ENCODE results near the gene LOXL3. TPM values are rescaled to one million over a fixed set of nuclear protein-coding genes. Genes with fewer than 3 reads are reported as not detected.
A peak's percentile ranks its signal among the peaks of the same experiment; 100 is the strongest.

The LOXL3 gene
- total RNA-seq, 1 donor from 2014 or later: 14.3 TPM

DNA sequence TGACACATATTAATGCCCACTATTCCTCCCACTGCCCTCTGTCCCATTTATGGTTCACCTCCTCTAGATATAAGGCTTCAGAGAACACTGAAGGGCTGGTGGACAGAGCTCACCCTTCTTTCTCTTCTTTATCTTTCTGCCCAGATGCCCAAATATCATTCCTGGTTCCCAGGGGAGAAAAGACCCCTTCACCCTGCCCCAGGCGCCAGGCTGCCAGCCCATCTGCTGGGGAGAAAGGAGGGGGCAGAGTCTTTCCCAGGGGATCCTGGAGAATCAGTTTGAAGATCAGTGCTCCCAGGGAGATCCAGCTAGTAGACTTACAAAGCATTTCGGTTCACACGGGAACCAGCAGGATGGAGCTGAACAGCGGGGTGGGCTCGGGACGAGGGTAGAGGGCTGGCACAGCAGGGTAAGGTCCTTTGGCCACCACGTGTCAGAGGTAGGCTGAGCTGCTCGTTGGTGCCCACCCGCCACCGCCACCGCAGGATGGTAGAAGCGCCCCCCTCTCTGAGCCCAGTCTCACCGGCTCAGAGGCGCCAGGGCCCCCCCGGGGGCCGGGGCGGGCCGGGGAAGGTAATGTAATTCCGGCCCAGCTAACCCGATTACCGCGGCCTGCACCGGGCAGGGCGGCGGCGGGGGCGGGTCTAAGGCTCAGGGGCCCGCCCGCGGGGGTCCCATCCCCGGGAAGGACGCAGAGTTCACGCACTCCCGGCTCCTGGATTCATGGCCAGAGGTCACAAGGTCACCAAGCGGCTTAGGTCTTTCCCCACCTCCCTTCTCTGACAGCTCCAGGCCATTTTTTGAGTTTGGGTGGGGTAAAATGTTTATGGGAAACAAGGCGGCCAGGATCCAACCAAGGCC lies 40.8 kb downstream of the LOXL3 start:
- no peak for FAIRE-seq
- DNase-seq (ENCODE audit: low spot score in 2 of 2): no peak

GRCh38 chr2:74511104-74511989 lies 42.4 kb downstream of the LOXL3 start:
- FAIRE-seq (no peak), DNase-seq (ENCODE audit: low spot score in 2 of 2) (no peak)

GRCh38 chr2:74510272-74510671 lies 43.5 kb downstream of the LOXL3 start:
- DNase-seq (ENCODE audit: low spot score in 2 of 2): no peak
- FAIRE-seq: no peak

GRCh38 chr2:74507926-74508520 lies 45.7 kb downstream of the LOXL3 start:
- DNase-seq (ENCODE audit: low spot score in 2 of 2) (no peak), FAIRE-seq (no peak)

DNA sequence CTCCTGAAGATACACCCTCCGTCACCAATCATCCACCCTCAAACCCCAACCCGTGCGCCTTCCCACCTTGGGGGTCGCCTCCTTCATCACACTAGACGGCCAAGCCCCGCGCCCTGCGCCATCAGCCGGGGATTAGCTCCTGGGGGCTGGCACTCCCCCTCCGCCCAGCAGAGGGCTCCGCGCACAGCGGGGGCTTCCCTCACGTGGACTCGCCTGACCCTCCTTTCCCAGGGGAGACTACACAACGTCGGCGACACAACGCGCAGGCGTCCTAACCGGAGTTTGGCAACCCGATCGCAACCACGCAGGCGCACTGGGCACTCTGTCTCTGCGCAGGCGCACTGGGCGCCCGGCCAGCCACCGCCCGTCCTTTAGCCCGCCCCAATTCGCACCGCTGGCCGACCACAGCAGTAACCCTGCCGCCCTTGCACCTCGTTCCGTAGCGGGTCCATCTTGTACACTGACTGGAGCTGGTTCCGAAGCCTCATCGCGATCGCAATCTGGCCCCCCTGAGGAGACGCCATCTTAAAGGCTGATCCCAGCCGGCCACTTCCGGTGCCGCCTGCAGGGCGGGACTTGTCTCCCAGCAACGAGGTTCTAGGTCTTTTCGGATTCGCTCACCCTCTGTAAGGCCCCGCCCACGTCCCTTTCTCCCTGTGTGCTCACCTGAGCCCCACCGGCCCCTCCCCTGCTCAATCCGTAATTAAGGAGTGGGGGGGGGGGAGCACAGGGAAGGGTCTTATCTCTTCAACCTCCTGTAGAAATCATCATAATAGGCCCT lies 46.4 kb downstream of the LOXL3 start, which contains the start of gene PCGF1:
Gene PCGF1 (minus strand): TSS at position 551 of the 781 bp plus-strand sequence. CDS start 27 bp downstream, at position 524.
- DNase-seq (ENCODE audit: low spot score in 2 of 2) (peak; percentile 98 to 99), FAIRE-seq (no peak)

- DNase-seq (ENCODE audit: low spot score in 2 of 2) (no peak), FAIRE-seq (no peak)
Measured at GRCh38 chr2:74505448-74506246, 48.1 kb downstream of the LOXL3 start.

- DNase-seq (ENCODE audit: low spot score in 2 of 2) (no peak), FAIRE-seq (no peak)
Measured at GRCh38 chr2:74504591-74504990, 49.2 kb downstream of the LOXL3 start.

- DNase-seq (ENCODE audit: low spot score in 2 of 2): no peak
- FAIRE-seq: no peak
Measured at GRCh38 chr2:74503506-74504475, 50.0 kb downstream of the LOXL3 start.

- FAIRE-seq: no peak
- peak; percentile 55 to 72 for DNase-seq (ENCODE audit: low spot score in 2 of 2)
Measured at GRCh38 chr2:74502720-74503505, 50.8 kb downstream of the LOXL3 start.

GRCh38 chr2:74502147-74502719 lies 51.5 kb downstream of the LOXL3 start:
- FAIRE-seq: no peak
- no peak for DNase-seq (ENCODE audit: low spot score in 2 of 2)

DNA sequence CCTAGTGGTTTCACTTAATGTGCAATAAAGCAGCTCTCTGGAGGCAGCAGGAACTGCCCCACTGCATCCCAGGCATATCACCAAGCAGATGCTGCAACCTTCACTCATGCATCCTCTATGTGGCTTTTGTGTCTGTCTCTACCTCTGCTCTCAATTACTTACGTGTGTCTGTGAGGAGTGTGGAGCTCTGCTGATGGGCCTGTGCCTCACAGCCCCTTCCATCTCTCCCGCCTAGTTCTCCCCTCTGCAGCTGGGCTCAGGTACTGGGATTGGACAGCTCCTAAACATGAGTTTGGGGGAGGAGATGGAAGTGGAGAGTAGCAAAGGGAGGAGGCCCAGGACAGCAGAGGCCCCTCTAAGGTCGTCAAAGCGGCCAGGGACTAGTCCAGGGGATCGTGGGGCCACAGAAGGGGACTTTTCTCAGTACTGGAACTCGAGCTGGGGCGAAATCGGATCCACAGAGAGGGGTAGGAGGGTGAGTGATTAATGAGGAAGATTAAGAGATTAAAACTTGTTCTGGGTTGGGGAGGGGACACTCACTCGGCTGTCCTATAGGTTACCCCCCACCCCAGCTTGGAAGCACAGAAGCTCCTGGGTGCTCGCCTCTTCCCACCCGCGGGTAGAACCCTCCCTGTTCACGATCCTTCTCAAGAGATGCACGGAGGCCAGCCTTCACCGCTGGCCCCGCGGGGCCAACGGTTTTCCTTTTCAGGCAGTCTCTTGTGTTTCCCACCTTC lies 52.2 kb downstream of the LOXL3 start:
- no peak for FAIRE-seq
- DNase-seq (ENCODE audit: low spot score in 2 of 2): no peak

GRCh38 chr2:74500578-74500946 lies 53.2 kb downstream of the LOXL3 start:
- FAIRE-seq (no peak), DNase-seq (ENCODE audit: low spot score in 2 of 2) (no peak)

GRCh38 chr2:74499940-74500577 lies 53.7 kb downstream of the LOXL3 start:
- DNase-seq (ENCODE audit: low spot score in 2 of 2): no peak
- FAIRE-seq: no peak

- DNase-seq (ENCODE audit: low spot score in 2 of 2): no peak
- FAIRE-seq: no peak
Measured at GRCh38 chr2:74499267-74499939, 54.3 kb downstream of the LOXL3 start, which contains the start of gene LBX2. LBX2 (minus strand) TSS chr2:74499603; CDS start chr2:74499537, 66 bp downstream.
